Nephron (organoid): ENCODE data around the gene ALPL.

Experiments used
- H3K27ac Mint-ChIP-seq, 3 experiments: 2 replicates each; pipeline ENCODE4 v1.8.0; 2020; ENCODE audit warnings: mixed read lengths in 3 of 3, mild to moderate bottlenecking in 2 of 3, moderate library complexity in 1 of 3
- H3K27me3 Mint-ChIP-seq: 2 replicates; pipeline ENCODE4 v1.8.0; 2021; ENCODE audit warnings: low read depth, mild to moderate bottlenecking, moderate library complexity, mixed read lengths
- H3K36me3 Mint-ChIP-seq: 2 replicates; pipeline ENCODE4 v1.8.0; 2020; ENCODE audit warnings: low read depth, mixed read lengths
- H3K4me1 Mint-ChIP-seq: 2 replicates; pipeline ENCODE4 v1.8.0; 2020; ENCODE audit warnings: mixed read lengths
- H3K4me3 Mint-ChIP-seq, 3 experiments: 2 replicates each; pipeline ENCODE4 v1.8.0; 2020; ENCODE audit warnings: mild to moderate bottlenecking in 3 of 3, mixed read lengths in 3 of 3, moderate library complexity in 2 of 3
- H3K9me3 Mint-ChIP-seq: 2 replicates; pipeline ENCODE4 v1.8.0; 2020; ENCODE audit warnings: mixed read lengths
- TF ChIP-seq, protein P1 (sequence below), 3 experiments: fragments of 200-600 bp; sonication (generic); IDR thresholded peaks; one replicate each; pipeline ENCODE4 v1.5.0; 2021; ENCODE audit warnings: antibody characterized with exemption in 3 of 3; ENCODE audit not compliant: unreplicated experiment in 3 of 3

ALPL gene

GRCh38 chr1:21621761-21622436, 112.7 kb downstream of the ALPL start:
- H3K4me1 Mint-ChIP-seq = peaks cover 45% of the 10 kb centered on the region
- H3K27ac Mint-ChIP-seq = peak overlapping the region in 2 of 3 experiments; percentile 41 to 63
- no peaks in the 10 kb centered on the region for H3K9me3 Mint-ChIP-seq
- H3K27me3 Mint-ChIP-seq = peaks cover 22% of the 10 kb centered on the region
- H3K4me3 Mint-ChIP-seq = peak overlapping the region; percentile 34 to 80 (median 63)
- no peaks in the 10 kb centered on the region for H3K36me3 Mint-ChIP-seq
- TF ChIP-seq, protein P1, sequence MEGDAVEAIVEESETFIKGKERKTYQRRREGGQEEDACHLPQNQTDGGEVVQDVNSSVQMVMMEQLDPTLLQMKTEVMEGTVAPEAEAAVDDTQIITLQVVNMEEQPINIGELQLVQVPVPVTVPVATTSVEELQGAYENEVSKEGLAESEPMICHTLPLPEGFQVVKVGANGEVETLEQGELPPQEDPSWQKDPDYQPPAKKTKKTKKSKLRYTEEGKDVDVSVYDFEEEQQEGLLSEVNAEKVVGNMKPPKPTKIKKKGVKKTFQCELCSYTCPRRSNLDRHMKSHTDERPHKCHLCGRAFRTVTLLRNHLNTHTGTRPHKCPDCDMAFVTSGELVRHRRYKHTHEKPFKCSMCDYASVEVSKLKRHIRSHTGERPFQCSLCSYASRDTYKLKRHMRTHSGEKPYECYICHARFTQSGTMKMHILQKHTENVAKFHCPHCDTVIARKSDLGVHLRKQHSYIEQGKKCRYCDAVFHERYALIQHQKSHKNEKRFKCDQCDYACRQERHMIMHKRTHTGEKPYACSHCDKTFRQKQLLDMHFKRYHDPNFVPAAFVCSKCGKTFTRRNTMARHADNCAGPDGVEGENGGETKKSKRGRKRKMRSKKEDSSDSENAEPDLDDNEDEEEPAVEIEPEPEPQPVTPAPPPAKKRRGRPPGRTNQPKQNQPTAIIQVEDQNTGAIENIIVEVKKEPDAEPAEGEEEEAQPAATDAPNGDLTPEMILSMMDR (IDR thresholded peaks at IDR 0.05; ENCODE audit: unreplicated experiment in 3 of 3) = no peak

DNA sequence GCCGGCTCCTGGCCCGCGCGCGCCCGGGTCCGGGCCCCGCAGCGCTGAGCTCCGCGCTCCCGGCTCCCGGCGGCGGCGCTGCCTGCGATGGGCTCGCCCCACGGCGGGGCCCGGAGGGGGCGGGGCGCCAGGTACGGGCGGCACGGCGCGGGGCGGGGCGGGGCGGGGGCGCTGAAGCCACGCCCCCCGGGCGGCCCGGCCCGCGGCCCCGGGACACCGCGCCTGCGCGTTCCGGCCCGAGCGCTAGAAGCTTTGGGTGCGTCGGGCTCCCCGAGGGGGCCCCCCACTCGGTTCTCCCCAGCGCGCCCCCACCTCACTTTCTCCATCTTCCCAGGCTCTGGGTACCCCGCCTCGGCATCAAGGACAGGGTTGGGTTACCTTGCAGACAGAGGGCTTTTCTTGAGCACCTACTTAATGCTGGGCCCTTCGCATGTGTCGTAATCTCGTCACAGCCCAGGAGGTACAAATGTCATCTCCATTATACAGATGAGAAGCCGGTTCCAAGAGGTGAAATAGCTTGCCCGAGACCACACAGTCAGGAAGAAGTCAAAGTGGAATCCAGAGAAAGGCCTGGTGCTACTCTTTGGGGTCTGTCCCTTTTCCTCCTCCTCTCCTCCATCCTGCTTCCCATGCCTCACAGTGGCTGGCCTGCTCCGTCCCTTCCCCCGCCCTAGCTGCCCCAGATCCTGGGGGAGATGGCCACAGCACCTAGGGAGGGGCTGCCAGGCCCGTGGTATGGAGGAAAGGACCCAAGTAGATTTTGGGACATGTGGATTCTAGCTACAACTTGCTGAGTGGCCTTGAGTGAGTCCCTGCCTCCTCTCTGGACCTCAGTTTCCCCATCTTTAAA, 113.5 kb downstream of the ALPL start:
- Mint-ChIP-seq H3K27ac (peak overlapping the region; percentile 73 to 94 (median 87)), H3K27me3 (peaks cover 22% of the 10 kb centered on the region)

GRCh38 chr1:21623410-21623961, 114.3 kb downstream of the ALPL start:
- peak overlapping the region; percentile 73 to 94 (median 87) for H3K27ac Mint-ChIP-seq
- H3K27me3 Mint-ChIP-seq = peaks cover 22% of the 10 kb centered on the region
- H3K4me1 Mint-ChIP-seq = peaks cover 41% of the 10 kb centered on the region
- no peaks in the 10 kb centered on the region for H3K9me3 Mint-ChIP-seq
- H3K36me3 Mint-ChIP-seq = no peaks in the 10 kb centered on the region
- TF ChIP-seq, protein P1 (IDR thresholded peaks at IDR 0.05; ENCODE audit: unreplicated experiment in 3 of 3) = no peak
- peak overlapping the region; percentile 67 to 82 (median 76) for H3K4me3 Mint-ChIP-seq

More for the DNA sequence above, 113.5 kb downstream of the ALPL start:
- H3K36me3 Mint-ChIP-seq = no peaks in the 10 kb centered on the region
- H3K9me3 Mint-ChIP-seq = no peaks in the 10 kb centered on the region
- peaks cover 45% of the 10 kb centered on the region for H3K4me1 Mint-ChIP-seq
- TF ChIP-seq, protein P1 (IDR thresholded peaks at IDR 0.05; ENCODE audit: unreplicated experiment in 3 of 3) = no peak
- peak overlapping the region; percentile 76 to 82 (median 77) for H3K4me3 Mint-ChIP-seq

GRCh38 chr1:21624571-21625389, 115.6 kb downstream of the ALPL start:
- peaks cover 30% of the 10 kb centered on the region for H3K4me1 Mint-ChIP-seq
- peaks cover 22% of the 10 kb centered on the region for H3K27me3 Mint-ChIP-seq
- H3K36me3 Mint-ChIP-seq = no peaks in the 10 kb centered on the region
- TF ChIP-seq, protein P1 (IDR thresholded peaks at IDR 0.05; ENCODE audit: unreplicated experiment in 3 of 3) = no peak
- H3K9me3 Mint-ChIP-seq = no peaks in the 10 kb centered on the region
- H3K4me3 Mint-ChIP-seq = no peak overlapping the region
- H3K27ac Mint-ChIP-seq = peak overlapping the region in 2 of 3 experiments; percentile 87 to 94

GRCh38 chr1:21625390-21626190, 116.4 kb downstream of the ALPL start:
- Mint-ChIP-seq H3K4me3 (peak overlapping the region in 1 of 3 experiments; percentile 7), H3K4me1 (peaks cover 25% of the 10 kb centered on the region), H3K9me3 (no peaks in the 10 kb centered on the region), H3K36me3 (no peaks in the 10 kb centered on the region), H3K27ac (no peak overlapping the region), H3K27me3 (peaks cover 22% of the 10 kb centered on the region)
- TF ChIP-seq, protein P1 (IDR thresholded peaks at IDR 0.05; ENCODE audit: unreplicated experiment in 3 of 3) = no peak
